PFSK-1 (cell line): ENCODE measurements around the gene RARB.

Source experiments
- FOXP2 ChIP-seq: optimal IDR thresholded peaks from 2 replicates; pipeline ENCODE3; 2011; ENCODE audit warnings: borderline replicate concordance, control low read depth, inconsistent platforms; ENCODE audit not compliant: insufficient read depth; ENCODE audit errors: extremely low read length, extremely low read depth
- POLR2AphosphoS5 ChIP-seq: IDR thresholded peaks from 2 replicates; pipeline ENCODE4 v1.6.1; 2012; ENCODE audit warnings: low read depth, mild to moderate bottlenecking, control low read depth, low read length, moderate library complexity
- REST ChIP-seq, 2 experiments: IDR thresholded peaks; 2 replicates each; pipeline versions ENCODE4 v1.6.1 to v1.8.0; 2011 to 2012; ENCODE audit warnings: low read depth in 2 of 2, low read length in 2 of 2, control low read depth in 1 of 2, inconsistent platforms in 1 of 2, mild to moderate bottlenecking in 1 of 2, moderate library complexity in 1 of 2; ENCODE audit not compliant: insufficient read depth in 1 of 2
- SIN3A ChIP-seq: IDR thresholded peaks from 2 replicates; pipeline ENCODE4 v1.6.1; 2012; ENCODE audit warnings: mild to moderate bottlenecking, low read length, moderate library complexity, borderline replicate concordance; ENCODE audit not compliant: insufficient read depth
- TAF1 ChIP-seq: IDR thresholded peaks from 2 replicates; pipeline ENCODE4 v1.6.1; 2012; ENCODE audit warnings: low read length, control low read depth, borderline replicate concordance; ENCODE audit not compliant: insufficient read depth

The RARB gene

GRCh38 chr3:25495304-25495703, 67.2 kb downstream of the RARB start:
- no peak for TF ChIP-seq TAF1
- no peak for TF ChIP-seq POLR2AphosphoS5
- no peak for TF ChIP-seq SIN3A
- TF ChIP-seq REST (IDR thresholded peaks at IDR 0.05; ENCODE audit: insufficient read depth in 1 of 2, low read depth in 2 of 2, low read length in 2 of 2) = no peak
- TF ChIP-seq FOXP2 = no peak

GRCh38 chr3:25495726-25496253, 67.7 kb downstream of the RARB start:
- TF ChIP-seq REST (IDR thresholded peaks at IDR 0.05; ENCODE audit: insufficient read depth in 1 of 2, low read depth in 2 of 2, low read length in 2 of 2) (no peak), TAF1 (no peak), SIN3A (no peak), FOXP2 (no peak), POLR2AphosphoS5 (no peak)

- no peak for TF ChIP-seq POLR2AphosphoS5
Measured at GRCh38 chr3:25497096-25497495, 69.0 kb downstream of the RARB start.

GRCh38 chr3:25500706-25501210, 72.7 kb downstream of the RARB start:
- no peak for TF ChIP-seq FOXP2
- TF ChIP-seq SIN3A = no peak
- no peak for TF ChIP-seq POLR2AphosphoS5
- no peak for TF ChIP-seq TAF1
- no peak for TF ChIP-seq REST (IDR thresholded peaks at IDR 0.05; ENCODE audit: insufficient read depth in 1 of 2, low read depth in 2 of 2, low read length in 2 of 2)

- no peak for TF ChIP-seq TAF1
- no peak for TF ChIP-seq REST (IDR thresholded peaks at IDR 0.05; ENCODE audit: insufficient read depth in 1 of 2, low read depth in 2 of 2, low read length in 2 of 2)
- no peak for TF ChIP-seq SIN3A
- no peak for TF ChIP-seq POLR2AphosphoS5
- no peak for TF ChIP-seq FOXP2
Measured at GRCh38 chr3:25502233-25502632, 74.2 kb downstream of the RARB start.
